ENCODE data around the gene SLC8A1. TPM values are rescaled to one million over a fixed set of nuclear protein-coding genes. Genes with fewer than 3 reads are reported as not detected.

The SLC8A1 gene
- total and polyA plus RNA-seq, 11 donors = 61.9 to 1,521 (median 827) TPM

DNA sequence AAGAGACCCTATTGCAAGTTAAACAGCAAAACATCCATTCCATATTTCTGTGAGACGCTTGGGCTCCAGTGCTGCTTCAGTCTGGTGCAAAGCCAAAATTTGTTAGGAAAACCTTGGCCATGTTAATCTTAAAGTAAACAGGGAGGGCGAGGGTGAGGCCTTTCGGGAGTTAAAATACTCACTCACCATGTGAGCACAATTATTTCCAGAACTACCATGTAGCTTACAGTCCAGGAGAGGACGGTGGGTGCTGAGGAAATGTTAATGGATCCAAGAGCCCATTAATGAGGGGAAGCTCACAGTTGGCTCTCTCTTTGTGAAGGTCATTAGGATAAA lies 286.4 kb downstream of the SLC8A1 start:
- DNase-seq (peak in 4 of 5 donors; percentile 23 to 48 (median 34)), ATAC-seq (peak in 3 of 4 donors; percentile 39 to 59 (median 43))
- no peaks in the 10 kb centered on the region for H3K27me3 ChIP-seq
- H3K36me3 ChIP-seq = peaks cover 0 to 70% (median 37%) of the 10 kb centered on the region in 9 donors
- peaks cover 0 to 54% (median 27%) of the 10 kb centered on the region in 12 donors for H3K4me1 ChIP-seq
- H3K9me3 ChIP-seq = no peaks in the 10 kb centered on the region
- peak overlapping the region; percentile 2 to 71 (median 44) for H3K27ac ChIP-seq
- WGBS, 4 donors = 16 to 27% (median 23%) methylated on average over 4 of the region's 4 CpGs
- intact Hi-C loops (cut with DNase I) = no loop called here
- TF ChIP-seq, protein P1, sequence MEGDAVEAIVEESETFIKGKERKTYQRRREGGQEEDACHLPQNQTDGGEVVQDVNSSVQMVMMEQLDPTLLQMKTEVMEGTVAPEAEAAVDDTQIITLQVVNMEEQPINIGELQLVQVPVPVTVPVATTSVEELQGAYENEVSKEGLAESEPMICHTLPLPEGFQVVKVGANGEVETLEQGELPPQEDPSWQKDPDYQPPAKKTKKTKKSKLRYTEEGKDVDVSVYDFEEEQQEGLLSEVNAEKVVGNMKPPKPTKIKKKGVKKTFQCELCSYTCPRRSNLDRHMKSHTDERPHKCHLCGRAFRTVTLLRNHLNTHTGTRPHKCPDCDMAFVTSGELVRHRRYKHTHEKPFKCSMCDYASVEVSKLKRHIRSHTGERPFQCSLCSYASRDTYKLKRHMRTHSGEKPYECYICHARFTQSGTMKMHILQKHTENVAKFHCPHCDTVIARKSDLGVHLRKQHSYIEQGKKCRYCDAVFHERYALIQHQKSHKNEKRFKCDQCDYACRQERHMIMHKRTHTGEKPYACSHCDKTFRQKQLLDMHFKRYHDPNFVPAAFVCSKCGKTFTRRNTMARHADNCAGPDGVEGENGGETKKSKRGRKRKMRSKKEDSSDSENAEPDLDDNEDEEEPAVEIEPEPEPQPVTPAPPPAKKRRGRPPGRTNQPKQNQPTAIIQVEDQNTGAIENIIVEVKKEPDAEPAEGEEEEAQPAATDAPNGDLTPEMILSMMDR (IDR thresholded peaks at IDR 0.05) = no peak
- no peak for TF ChIP-seq POLR2A (IDR thresholded peaks at IDR 0.05)
- H3K4me3 ChIP-seq = no peak overlapping the region

DNA sequence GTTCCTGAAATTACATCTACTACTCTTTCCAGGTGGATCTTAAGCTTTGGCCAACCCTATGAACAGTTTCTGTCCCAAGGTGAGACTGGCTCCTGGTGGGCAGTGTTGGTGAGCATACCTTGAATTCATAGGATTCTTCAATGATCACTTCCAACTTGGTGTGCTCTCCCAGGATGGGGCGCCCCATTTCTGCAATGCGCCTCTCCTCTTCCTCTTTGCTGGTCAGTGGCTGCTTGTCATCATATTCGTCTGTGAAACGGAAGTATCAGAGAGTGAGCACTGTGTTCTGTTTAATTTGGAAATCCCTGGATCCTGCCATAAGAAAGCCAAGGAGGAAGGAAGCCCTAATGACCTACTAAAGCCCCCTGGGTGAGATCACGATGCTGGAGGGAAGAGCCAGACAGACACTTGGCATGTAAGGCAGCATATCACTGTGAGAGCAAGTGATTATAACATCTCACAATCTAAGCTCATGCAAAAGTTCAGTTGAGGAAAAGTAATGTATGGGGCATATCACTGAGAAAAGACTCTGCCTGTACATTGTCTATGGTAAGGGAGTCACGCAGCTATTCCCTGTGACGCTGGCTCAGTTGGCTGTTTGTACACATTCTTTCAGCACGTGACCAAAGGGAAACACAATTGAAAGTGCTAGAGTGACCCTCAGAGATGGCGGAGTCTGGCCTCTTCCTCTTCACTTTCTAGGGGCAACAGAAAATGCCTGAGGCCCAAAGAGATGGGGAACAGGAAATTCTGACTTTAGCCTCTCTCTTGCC lies 287.0 kb downstream of the SLC8A1 start:
- WGBS, 4 donors = 22 to 32% (median 22%) methylated on average over 9 of the region's 9 CpGs
- Histone ChIP-seq H3K4me1 (peaks cover 0 to 54% (median 27%) of the 10 kb centered on the region in 12 donors), H3K27me3 (no peaks in the 10 kb centered on the region), H3K4me3 (no peak overlapping the region), H3K36me3 (peaks cover 0 to 70% (median 43%) of the 10 kb centered on the region in 9 donors), H3K9me3 (no peaks in the 10 kb centered on the region), H3K27ac (peak overlapping the region; percentile 2 to 71 (median 44))
- ATAC-seq (peak; percentile 49 to 72 (median 52)), DNase-seq (peak in 3 of 5 donors; percentile 33 to 37 (median 36))
- intact Hi-C loops (cut with DNase I) = no loop called here
- TF ChIP-seq, protein P1 (IDR thresholded peaks at IDR 0.05) = no peak
- no peak for TF ChIP-seq POLR2A (IDR thresholded peaks at IDR 0.05)

DNA sequence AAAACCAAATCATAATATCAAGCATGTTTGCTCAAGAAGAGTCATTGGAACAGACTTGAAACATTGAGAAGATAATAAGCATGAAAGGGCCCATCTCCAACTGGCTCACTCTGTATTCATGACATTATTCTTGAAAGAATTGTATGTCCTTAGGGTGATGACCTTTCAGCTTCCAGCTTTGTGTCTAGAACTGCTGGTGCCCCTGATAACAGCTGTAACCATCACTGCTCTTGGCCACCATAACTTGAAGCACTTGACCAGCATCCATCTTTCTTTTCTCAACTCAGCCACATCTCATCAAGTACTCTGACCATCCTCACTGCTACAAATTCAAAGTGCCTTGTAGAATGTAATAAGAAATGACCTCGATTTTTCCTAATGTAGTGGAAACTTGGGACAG lies 289.9 kb downstream of the SLC8A1 start:
- DNase-seq (no peak), ATAC-seq (peak in 2 of 4 donors; percentile 13 to 62)
- Histone ChIP-seq H3K4me3 (no peak overlapping the region), H3K27me3 (no peaks in the 10 kb centered on the region), H3K36me3 (peaks cover 0 to 85% (median 72%) of the 10 kb centered on the region in 9 donors), H3K4me1 (peaks cover 0 to 37% (median 19%) of the 10 kb centered on the region in 12 donors), H3K9me3 (no peaks in the 10 kb centered on the region), H3K27ac (peak overlapping the region in 2 of 12 donors; percentile 2 to 49)
- 55 to 76% (median 66%) methylated on average over 1 of the region's 1 CpG for WGBS, 4 donors
- intact Hi-C loops (cut with DNase I) = no loop called here
- TF ChIP-seq POLR2A (IDR thresholded peaks at IDR 0.05) = no peak
- TF ChIP-seq, protein P1 (IDR thresholded peaks at IDR 0.05) = no peak

DNA sequence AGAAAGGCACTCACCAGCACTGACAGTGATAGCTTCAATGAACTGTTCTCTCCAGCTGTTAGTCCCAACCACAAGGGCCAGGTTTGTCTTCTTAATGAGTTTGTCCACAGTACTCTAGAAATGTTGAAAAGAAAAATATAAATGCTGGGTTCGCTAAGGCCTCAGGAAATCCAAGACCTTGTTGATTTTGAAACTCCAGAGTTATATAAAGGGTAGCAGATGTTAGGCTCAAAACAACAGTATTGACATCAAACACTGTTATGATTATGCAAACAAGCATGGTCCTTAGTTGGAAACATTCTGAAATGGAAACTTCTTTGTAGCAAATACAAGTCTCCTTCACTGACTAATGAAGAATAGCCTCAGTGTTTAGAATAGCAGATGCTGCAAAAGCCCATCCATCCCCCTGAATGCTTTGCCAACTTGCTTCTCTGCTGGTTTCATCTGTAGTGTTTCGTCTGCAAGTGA lies 291.1 kb downstream of the SLC8A1 start:
- WGBS, 4 donors = 60 to 82% (median 74%) methylated on average over 2 of the region's 2 CpGs
- peak overlapping the region in 3 of 12 donors; percentile 10 to 49 (median 17) for H3K27ac ChIP-seq
- intact Hi-C loops (cut with DNase I) = no loop called here
- TF ChIP-seq, protein P1 (IDR thresholded peaks at IDR 0.05) = no peak
- no peak for TF ChIP-seq POLR2A (IDR thresholded peaks at IDR 0.05)
- no peaks in the 10 kb centered on the region for H3K27me3 ChIP-seq
- H3K4me1 ChIP-seq = peaks cover 0 to 29% (median 15%) of the 10 kb centered on the region in 12 donors
- H3K4me3 ChIP-seq = no peak overlapping the region
- ATAC-seq = peak in 1 of 4 donors; percentile 18
- H3K36me3 ChIP-seq = peaks cover 0 to 92% (median 84%) of the 10 kb centered on the region in 9 donors
- no peaks in the 10 kb centered on the region for H3K9me3 ChIP-seq
- no peak for DNase-seq
